Liver (tissue), 9 donors: ENCODE data around the gene GDF10. TPM values are rescaled to one million over a fixed set of nuclear protein-coding genes. Genes with fewer than 3 reads are reported as not detected.

Source experiments
- DNase-seq: peaks from one replicate; pipeline ENCODE4 v3.0.0-alpha.2; 2017; ENCODE audit warnings: low spot score
- H3K27ac ChIP-seq, 2 donors: one replicate each; pipeline ENCODE4 v1.7.0; 2013; ENCODE audit warnings: inconsistent platforms in 2 of 2, low read length in 2 of 2, control low read depth in 1 of 2, low read depth in 1 of 2, mild to moderate bottlenecking in 1 of 2
- H3K27me3 ChIP-seq, 4 donors: one replicate each; pipeline versions ENCODE4 v1.6.1 to v1.7.0; 2013; ENCODE audit warnings: low read length in 3 of 4, inconsistent platforms in 1 of 4, mild to moderate bottlenecking in 1 of 4, moderate library complexity in 1 of 4; ENCODE audit not compliant: control insufficient read depth in 4 of 4, insufficient read depth in 4 of 4
- H3K36me3 ChIP-seq, 4 donors: one replicate each; pipeline versions ENCODE4 v1.6.1 to v1.7.0; 2013; ENCODE audit warnings: low read length in 3 of 4, mild to moderate bottlenecking in 3 of 4, low read depth in 1 of 4, moderate library complexity in 1 of 4; ENCODE audit not compliant: control insufficient read depth in 4 of 4, insufficient read depth in 3 of 4
- H3K4me1 ChIP-seq, 4 donors: one replicate each; pipeline versions ENCODE4 v1.6.1 to v1.7.0; 2013; ENCODE audit warnings: low read length in 3 of 4, mild to moderate bottlenecking in 3 of 4, moderate library complexity in 1 of 4; ENCODE audit not compliant: control insufficient read depth in 4 of 4, insufficient read depth in 4 of 4
- H3K4me3 ChIP-seq, 3 donors: one replicate each; pipeline versions ENCODE4 v1.6.1 to v1.7.0; 2013; ENCODE audit warnings: low read length in 3 of 3, control low read depth in 1 of 3, low read depth in 1 of 3, mild to moderate bottlenecking in 1 of 3
- H3K9ac ChIP-seq, 2 donors: one replicate each; pipeline ENCODE4 v1.7.0; 2013; ENCODE audit warnings: low read length in 2 of 2, mild to moderate bottlenecking in 2 of 2, moderate library complexity in 2 of 2, control low read depth in 1 of 2, low read depth in 1 of 2
- H3K9me3 ChIP-seq, 4 donors: one replicate each; pipeline versions ENCODE4 v1.6.1 to v1.7.0; 2013; ENCODE audit warnings: low read length in 3 of 4; ENCODE audit not compliant: control insufficient read depth in 4 of 4
- FOXA1 ChIP-seq: IDR thresholded peaks from 2 replicates; pipeline ENCODE4 v1.6.1; 2016; ENCODE audit warnings: antibody characterized with exemption
- FOXA2 ChIP-seq: IDR thresholded peaks from 2 replicates; pipeline ENCODE4 v1.6.1; 2016; ENCODE audit warnings: antibody characterized with exemption
- GABPA ChIP-seq, 2 donors: IDR thresholded peaks in 1 of 2; conservative IDR thresholded peaks in 1 of 2; 2 replicates each; pipeline ENCODE4 v1.6.1; 2016; ENCODE audit warnings: antibody characterized with exemption in 2 of 2, mild to moderate bottlenecking in 1 of 2, moderate library complexity in 1 of 2
- HNF4A ChIP-seq, 2 donors: conservative IDR thresholded peaks; 2 replicates each; pipeline ENCODE4 v1.6.1; 2016; ENCODE audit warnings: antibody characterized with exemption in 2 of 2, mild to moderate bottlenecking in 2 of 2
- HNF4G ChIP-seq: IDR thresholded peaks from 2 replicates; pipeline ENCODE4 v1.6.1; 2016; ENCODE audit warnings: antibody characterized with exemption
- JUND ChIP-seq, 2 donors: IDR thresholded peaks; 2 replicates each; pipeline ENCODE4 v1.6.1; 2016; ENCODE audit warnings: antibody characterized with exemption in 2 of 2
- NR2F2 ChIP-seq: IDR thresholded peaks from 2 replicates; pipeline ENCODE4 v1.6.1; 2016; ENCODE audit warnings: antibody characterized with exemption
- RAD21 ChIP-seq, 2 donors: IDR thresholded peaks; 2 replicates each; pipeline ENCODE4 v1.6.1; 2016; ENCODE audit warnings: antibody characterized with exemption in 2 of 2, mild to moderate bottlenecking in 2 of 2
- RXRA ChIP-seq, 2 donors: IDR thresholded peaks; 2 replicates each; pipeline ENCODE4 v1.6.1; 2017 to 2018; ENCODE audit warnings: antibody characterized with exemption in 2 of 2, mild to moderate bottlenecking in 1 of 2
- SP1 ChIP-seq: IDR thresholded peaks from 2 replicates; pipeline ENCODE4 v1.6.1; 2018; ENCODE audit warnings: antibody characterized with exemption, mild to moderate bottlenecking
- TAF1 ChIP-seq: conservative IDR thresholded peaks from 2 replicates; pipeline ENCODE4 v1.6.1; 2016; ENCODE audit warnings: antibody characterized with exemption, mild to moderate bottlenecking
- YY1 ChIP-seq: IDR thresholded peaks from 2 replicates; pipeline ENCODE4 v1.6.1; 2016; ENCODE audit warnings: antibody characterized with exemption, mild to moderate bottlenecking
- WGBS: extraction: QIAGEN DNeasy Blood & Tissue Kit; methylation state at CpG from one replicate; pipeline ENCODE4 v1.1.7; 2013; 5-methylcytosine and 5-hydroxymethylcytosine counted together
- polyA plus RNA-seq, 2 donors: library from polyadenylated mRNA; stranded (reverse) in 1 of 2; unstranded in 1 of 2; fragments of 200-250 nt in 1 of 2; fragments of >200 nt in 1 of 2; fragmentation: Nextera tagmentation in 1 of 2; extraction: Ambion mirVana in 1 of 2; gene quantifications; one replicate each; pipeline versions ENCODE4 v1.2.1 to v1.2.3, GENCODE V29; 2013 to 2015
- total RNA-seq, 2 donors: library from RNA; depleted of rRNA; stranded (reverse); fragments of >200 nt; gene quantifications; one replicate each; pipeline ENCODE4 v1.2.3, GENCODE V29; 2014
- TF ChIP-seq, protein P1 (sequence below): fragments of 150-350 bp; IDR thresholded peaks from 2 replicates; pipeline ENCODE4 v1.5.1; 2017; ENCODE audit warnings: improper control_type of control experiment, low read depth, low read length; ENCODE audit not compliant: missing input control
- TF ChIP-seq, protein P2 (sequence below): IDR thresholded peaks from 2 replicates; pipeline ENCODE4 v1.6.1; 2016; ENCODE audit warnings: antibody characterized with exemption
- TF ChIP-seq, protein P3 (sequence below): IDR thresholded peaks from 2 replicates; pipeline ENCODE4 v1.6.1; 2016; ENCODE audit warnings: antibody characterized with exemption
- TF ChIP-seq, protein P4 (sequence below): IDR thresholded peaks from 2 replicates; pipeline ENCODE4 v1.6.1; 2016; ENCODE audit warnings: antibody characterized with exemption
- TF ChIP-seq, protein P5 (sequence below): IDR thresholded peaks from 2 replicates; pipeline ENCODE4 v1.6.1; 2016; ENCODE audit warnings: antibody characterized with exemption, mild to moderate bottlenecking
- donor health status: healthy.
- donor health status: healthy.
- donor health status: healthy.
- donor health status: healthy.
- donor health status: healthy.

GDF10 gene
- total and polyA plus RNA-seq, 4 donors = under 0.01 to 0.28 (median 0.11) TPM

DNA sequence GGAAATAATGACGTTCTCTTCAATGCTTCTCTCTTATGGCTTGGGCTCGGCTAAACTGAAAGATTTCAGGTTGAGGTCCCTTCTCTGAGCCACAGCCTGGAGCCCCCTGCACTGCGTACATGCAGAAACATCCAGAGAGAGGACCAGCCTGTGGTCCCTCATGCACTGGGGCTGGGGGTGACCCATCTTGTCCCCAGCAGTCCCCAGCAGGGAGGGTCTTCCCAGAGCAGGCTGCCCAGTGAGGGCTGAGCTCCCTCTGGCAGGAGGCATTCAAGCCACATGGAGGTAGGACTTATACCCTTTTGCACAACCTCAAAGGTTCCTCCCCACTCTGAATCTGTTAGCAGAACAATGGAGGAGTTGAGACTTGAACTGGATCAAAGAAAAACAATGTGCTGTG lies 7.4 kb downstream of the GDF10 start:
- Histone ChIP-seq H3K4me3 (no peak overlapping the region), H3K9me3 (no peaks in the 10 kb centered on the region), H3K27ac (no peak overlapping the region), H3K4me1 (no peaks in the 10 kb centered on the region), H3K27me3 (no peaks in the 10 kb centered on the region), H3K9ac (no peak overlapping the region), H3K36me3 (no peaks in the 10 kb centered on the region)
- TF ChIP-seq RXRA (IDR thresholded peaks at IDR 0.05) (no peak), HNF4A (conservative IDR thresholded peaks at IDR 0.05) (no peak), FOXA2 (no peak), TAF1 (no peak), RAD21 (IDR thresholded peaks at IDR 0.05) (no peak), GABPA (IDR thresholded peaks at IDR 0.05 in 1 of 2, conservative IDR thresholded peaks at IDR 0.05 in 1 of 2) (no peak), HNF4G (no peak), JUND (IDR thresholded peaks at IDR 0.05) (no peak), SP1 (no peak), NR2F2 (no peak), YY1 (no peak), FOXA1 (no peak)
- TF ChIP-seq, protein P1, sequence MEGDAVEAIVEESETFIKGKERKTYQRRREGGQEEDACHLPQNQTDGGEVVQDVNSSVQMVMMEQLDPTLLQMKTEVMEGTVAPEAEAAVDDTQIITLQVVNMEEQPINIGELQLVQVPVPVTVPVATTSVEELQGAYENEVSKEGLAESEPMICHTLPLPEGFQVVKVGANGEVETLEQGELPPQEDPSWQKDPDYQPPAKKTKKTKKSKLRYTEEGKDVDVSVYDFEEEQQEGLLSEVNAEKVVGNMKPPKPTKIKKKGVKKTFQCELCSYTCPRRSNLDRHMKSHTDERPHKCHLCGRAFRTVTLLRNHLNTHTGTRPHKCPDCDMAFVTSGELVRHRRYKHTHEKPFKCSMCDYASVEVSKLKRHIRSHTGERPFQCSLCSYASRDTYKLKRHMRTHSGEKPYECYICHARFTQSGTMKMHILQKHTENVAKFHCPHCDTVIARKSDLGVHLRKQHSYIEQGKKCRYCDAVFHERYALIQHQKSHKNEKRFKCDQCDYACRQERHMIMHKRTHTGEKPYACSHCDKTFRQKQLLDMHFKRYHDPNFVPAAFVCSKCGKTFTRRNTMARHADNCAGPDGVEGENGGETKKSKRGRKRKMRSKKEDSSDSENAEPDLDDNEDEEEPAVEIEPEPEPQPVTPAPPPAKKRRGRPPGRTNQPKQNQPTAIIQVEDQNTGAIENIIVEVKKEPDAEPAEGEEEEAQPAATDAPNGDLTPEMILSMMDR = no peak
- TF ChIP-seq, protein P2, sequence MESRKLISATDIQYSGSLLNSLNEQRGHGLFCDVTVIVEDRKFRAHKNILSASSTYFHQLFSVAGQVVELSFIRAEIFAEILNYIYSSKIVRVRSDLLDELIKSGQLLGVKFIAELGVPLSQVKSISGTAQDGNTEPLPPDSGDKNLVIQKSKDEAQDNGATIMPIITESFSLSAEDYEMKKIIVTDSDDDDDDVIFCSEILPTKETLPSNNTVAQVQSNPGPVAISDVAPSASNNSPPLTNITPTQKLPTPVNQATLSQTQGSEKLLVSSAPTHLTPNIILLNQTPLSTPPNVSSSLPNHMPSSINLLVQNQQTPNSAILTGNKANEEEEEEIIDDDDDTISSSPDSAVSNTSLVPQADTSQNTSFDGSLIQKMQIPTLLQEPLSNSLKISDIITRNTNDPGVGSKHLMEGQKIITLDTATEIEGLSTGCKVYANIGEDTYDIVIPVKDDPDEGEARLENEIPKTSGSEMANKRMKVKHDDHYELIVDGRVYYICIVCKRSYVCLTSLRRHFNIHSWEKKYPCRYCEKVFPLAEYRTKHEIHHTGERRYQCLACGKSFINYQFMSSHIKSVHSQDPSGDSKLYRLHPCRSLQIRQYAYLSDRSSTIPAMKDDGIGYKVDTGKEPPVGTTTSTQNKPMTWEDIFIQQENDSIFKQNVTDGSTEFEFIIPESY = no peak
- TF ChIP-seq, protein P3, sequence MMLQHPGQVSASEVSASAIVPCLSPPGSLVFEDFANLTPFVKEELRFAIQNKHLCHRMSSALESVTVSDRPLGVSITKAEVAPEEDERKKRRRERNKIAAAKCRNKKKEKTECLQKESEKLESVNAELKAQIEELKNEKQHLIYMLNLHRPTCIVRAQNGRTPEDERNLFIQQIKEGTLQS = no peak
- TF ChIP-seq, protein P4, sequence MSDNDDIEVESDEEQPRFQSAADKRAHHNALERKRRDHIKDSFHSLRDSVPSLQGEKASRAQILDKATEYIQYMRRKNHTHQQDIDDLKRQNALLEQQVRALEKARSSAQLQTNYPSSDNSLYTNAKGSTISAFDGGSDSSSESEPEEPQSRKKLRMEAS = no peak
- 85% methylated on average over 3 of the region's 3 CpGs for WGBS
- DNase-seq = no peak

DNA sequence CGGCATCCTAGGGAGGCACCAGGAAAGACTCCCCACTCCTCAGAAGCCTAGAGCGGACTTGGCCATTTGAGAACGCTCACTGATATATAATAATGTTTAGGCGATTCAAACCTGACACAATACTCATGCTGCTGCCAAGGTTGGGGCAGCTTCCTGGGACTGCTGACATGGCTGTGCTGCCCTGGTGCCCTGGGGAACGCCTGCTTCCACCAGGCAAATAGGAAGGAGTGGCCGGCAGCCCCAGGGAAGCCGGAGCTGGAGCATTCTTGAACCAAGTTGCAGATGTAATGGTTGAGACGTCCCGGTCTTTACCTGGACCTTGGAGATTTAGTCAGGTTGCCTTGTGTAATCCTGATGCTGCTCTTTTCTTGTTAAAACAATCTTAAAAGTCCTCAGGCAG lies 8.8 kb downstream of the GDF10 start:
- TF ChIP-seq TAF1 (no peak), YY1 (no peak), HNF4A (conservative IDR thresholded peaks at IDR 0.05) (no peak), JUND (IDR thresholded peaks at IDR 0.05) (no peak), GABPA (IDR thresholded peaks at IDR 0.05 in 1 of 2, conservative IDR thresholded peaks at IDR 0.05 in 1 of 2) (no peak), RAD21 (IDR thresholded peaks at IDR 0.05) (no peak), FOXA1 (no peak), FOXA2 (no peak), NR2F2 (no peak)
- TF ChIP-seq, protein P1 = no peak
- TF ChIP-seq, protein P5, sequence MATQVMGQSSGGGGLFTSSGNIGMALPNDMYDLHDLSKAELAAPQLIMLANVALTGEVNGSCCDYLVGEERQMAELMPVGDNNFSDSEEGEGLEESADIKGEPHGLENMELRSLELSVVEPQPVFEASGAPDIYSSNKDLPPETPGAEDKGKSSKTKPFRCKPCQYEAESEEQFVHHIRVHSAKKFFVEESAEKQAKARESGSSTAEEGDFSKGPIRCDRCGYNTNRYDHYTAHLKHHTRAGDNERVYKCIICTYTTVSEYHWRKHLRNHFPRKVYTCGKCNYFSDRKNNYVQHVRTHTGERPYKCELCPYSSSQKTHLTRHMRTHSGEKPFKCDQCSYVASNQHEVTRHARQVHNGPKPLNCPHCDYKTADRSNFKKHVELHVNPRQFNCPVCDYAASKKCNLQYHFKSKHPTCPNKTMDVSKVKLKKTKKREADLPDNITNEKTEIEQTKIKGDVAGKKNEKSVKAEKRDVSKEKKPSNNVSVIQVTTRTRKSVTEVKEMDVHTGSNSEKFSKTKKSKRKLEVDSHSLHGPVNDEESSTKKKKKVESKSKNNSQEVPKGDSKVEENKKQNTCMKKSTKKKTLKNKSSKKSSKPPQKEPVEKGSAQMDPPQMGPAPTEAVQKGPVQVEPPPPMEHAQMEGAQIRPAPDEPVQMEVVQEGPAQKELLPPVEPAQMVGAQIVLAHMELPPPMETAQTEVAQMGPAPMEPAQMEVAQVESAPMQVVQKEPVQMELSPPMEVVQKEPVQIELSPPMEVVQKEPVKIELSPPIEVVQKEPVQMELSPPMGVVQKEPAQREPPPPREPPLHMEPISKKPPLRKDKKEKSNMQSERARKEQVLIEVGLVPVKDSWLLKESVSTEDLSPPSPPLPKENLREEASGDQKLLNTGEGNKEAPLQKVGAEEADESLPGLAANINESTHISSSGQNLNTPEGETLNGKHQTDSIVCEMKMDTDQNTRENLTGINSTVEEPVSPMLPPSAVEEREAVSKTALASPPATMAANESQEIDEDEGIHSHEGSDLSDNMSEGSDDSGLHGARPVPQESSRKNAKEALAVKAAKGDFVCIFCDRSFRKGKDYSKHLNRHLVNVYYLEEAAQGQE = no peak
- TF ChIP-seq, protein P2 = no peak
- TF ChIP-seq, protein P4 = no peak
- Histone ChIP-seq H3K9ac (no peak overlapping the region), H3K36me3 (no peaks in the 10 kb centered on the region), H3K4me1 (no peaks in the 10 kb centered on the region), H3K9me3 (no peaks in the 10 kb centered on the region), H3K27ac (no peak overlapping the region), H3K4me3 (no peak overlapping the region), H3K27me3 (no peaks in the 10 kb centered on the region)
- no peak for DNase-seq
- WGBS = 79% methylated on average over 9 of the region's 9 CpGs
